Parathyroid adenoma (tissue), 2 donors: ENCODE data around the gene HECW1.

ENCODE experiments used
- H2AFZ ChIP-seq: fragments of 300-600 bp; sonication (generic); one replicate; pipeline ENCODE4 v1.7.0; 2017; ENCODE audit warnings: antibody characterized with exemption, mild to moderate bottlenecking
- H3K27ac ChIP-seq: fragments of 300-600 bp; sonication (generic); one replicate; pipeline ENCODE4 v1.7.0; 2017
- H3K27me3 ChIP-seq: fragments of 300-600 bp; sonication (generic); one replicate; pipeline ENCODE4 v1.7.0; 2017; ENCODE audit warnings: low read length; ENCODE audit not compliant: control insufficient read depth, insufficient read depth
- H3K36me3 ChIP-seq: fragments of 300-600 bp; sonication (generic); one replicate; pipeline ENCODE4 v1.7.0; 2017; ENCODE audit warnings: low read length; ENCODE audit not compliant: control insufficient read depth, insufficient read depth
- H3K4me1 ChIP-seq: fragments of 300-600 bp; sonication (generic); one replicate; pipeline ENCODE4 v1.7.0; 2017; ENCODE audit warnings: control low read depth
- H3K4me2 ChIP-seq: fragments of 300-600 bp; sonication (generic); one replicate; pipeline ENCODE4 v1.7.0; 2017; ENCODE audit warnings: low read length
- H3K4me3 ChIP-seq: fragments of 300-600 bp; sonication (generic); one replicate; pipeline ENCODE4 v1.7.0; 2017; ENCODE audit warnings: low read depth, low read length
- H3K79me2 ChIP-seq: fragments of 300-600 bp; sonication (generic); one replicate; pipeline ENCODE4 v1.7.0; 2017; ENCODE audit warnings: control low read depth
- H3K9ac ChIP-seq: fragments of 300-600 bp; sonication (generic); one replicate; pipeline ENCODE4 v1.7.0; 2017; ENCODE audit warnings: mild to moderate bottlenecking
- H3K9me3 ChIP-seq: fragments of 300-600 bp; sonication (generic); one replicate; pipeline ENCODE4 v1.7.0; 2017; ENCODE audit warnings: low read length; ENCODE audit not compliant: control insufficient read depth
- CTCF ChIP-seq: fragments of 300-600 bp; sonication (generic); IDR thresholded peaks from one replicate; pipeline ENCODE4 v1.7.0; 2017; ENCODE audit warnings: antibody characterized with exemption, mild to moderate bottlenecking
- donor health status: primary hyperparathyroidism.

The HECW1 gene

GRCh38 chr7:43463401-43463980 lies 351.0 kb downstream of the HECW1 start:
- Histone ChIP-seq H3K27ac (no peak overlapping the region), H3K36me3 (no peaks in the 10 kb centered on the region), H3K9ac (no peak overlapping the region), H3K4me3 (no peak overlapping the region), H3K4me2 (no peak overlapping the region), H3K9me3 (no peaks in the 10 kb centered on the region), H2AFZ (no peak overlapping the region), H3K4me1 (no peaks in the 10 kb centered on the region), H3K27me3 (no peaks in the 10 kb centered on the region), H3K79me2 (no peaks in the 10 kb centered on the region)
- TF ChIP-seq CTCF = no peak

GRCh38 chr7:43465581-43466554 lies 353.4 kb downstream of the HECW1 start:
- Histone ChIP-seq H3K36me3 (no peaks in the 10 kb centered on the region), H3K9me3 (no peaks in the 10 kb centered on the region), H3K9ac (no peak overlapping the region), H3K27ac (no peak overlapping the region), H3K4me2 (no peak overlapping the region), H3K4me1 (no peaks in the 10 kb centered on the region), H3K27me3 (no peaks in the 10 kb centered on the region), H2AFZ (no peak overlapping the region), H3K4me3 (no peak overlapping the region), H3K79me2 (no peaks in the 10 kb centered on the region)
- TF ChIP-seq CTCF = no peak

GRCh38 chr7:43467406-43467805 lies 355.0 kb downstream of the HECW1 start:
- no peaks in the 10 kb centered on the region for H3K79me2 ChIP-seq
- H3K4me1 ChIP-seq = no peaks in the 10 kb centered on the region
- no peak overlapping the region for H3K9ac ChIP-seq
- no peak overlapping the region for H3K27ac ChIP-seq
- H3K27me3 ChIP-seq = no peaks in the 10 kb centered on the region
- no peaks in the 10 kb centered on the region for H3K36me3 ChIP-seq
- no peak overlapping the region for H2AFZ ChIP-seq
- H3K4me3 ChIP-seq = no peak overlapping the region
- H3K4me2 ChIP-seq = no peak overlapping the region
- TF ChIP-seq CTCF = no peak
- H3K9me3 ChIP-seq = no peaks in the 10 kb centered on the region

- no peak overlapping the region for H3K27ac ChIP-seq
- no peaks in the 10 kb centered on the region for H3K4me1 ChIP-seq
- H3K9ac ChIP-seq = no peak overlapping the region
- TF ChIP-seq CTCF = no peak
- no peaks in the 10 kb centered on the region for H3K79me2 ChIP-seq
- no peak overlapping the region for H3K4me3 ChIP-seq
- H3K4me2 ChIP-seq = no peak overlapping the region
- H3K9me3 ChIP-seq = no peaks in the 10 kb centered on the region
- H2AFZ ChIP-seq = no peak overlapping the region
- H3K36me3 ChIP-seq = no peaks in the 10 kb centered on the region
- H3K27me3 ChIP-seq = no peaks in the 10 kb centered on the region
These were observed 355.4 kb downstream of the HECW1 start for GRCh38 chr7:43467846-43468245.
